ENCODE data around the gene PCMTD2.
"Not testable (repeated sequence)": the region's sequence is repeated elsewhere in the genome, so short reads cannot be mapped to it uniquely, and the experiment has no call there.

Gene PCMTD2

DNA sequence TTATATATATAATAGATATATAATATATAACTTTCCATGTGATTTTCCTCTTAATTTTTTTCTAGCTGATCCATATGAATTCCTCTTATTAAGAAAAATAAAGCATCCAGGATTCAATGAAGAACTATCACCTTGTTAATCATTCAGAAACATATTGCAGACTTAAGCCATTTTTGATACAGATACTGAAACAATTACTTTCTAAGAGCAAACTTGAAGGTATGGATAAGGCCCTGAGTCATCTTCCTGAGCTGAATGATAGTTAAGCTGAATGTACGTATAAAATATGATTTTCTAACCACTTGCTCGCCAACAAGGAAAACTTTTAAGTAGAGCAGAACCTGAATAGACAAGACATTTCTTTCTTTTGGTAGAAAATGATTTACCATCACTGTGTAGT, 47.5 kb downstream of the PCMTD2 start:
- not testable (repeated sequence) for DNase-seq

DNA sequence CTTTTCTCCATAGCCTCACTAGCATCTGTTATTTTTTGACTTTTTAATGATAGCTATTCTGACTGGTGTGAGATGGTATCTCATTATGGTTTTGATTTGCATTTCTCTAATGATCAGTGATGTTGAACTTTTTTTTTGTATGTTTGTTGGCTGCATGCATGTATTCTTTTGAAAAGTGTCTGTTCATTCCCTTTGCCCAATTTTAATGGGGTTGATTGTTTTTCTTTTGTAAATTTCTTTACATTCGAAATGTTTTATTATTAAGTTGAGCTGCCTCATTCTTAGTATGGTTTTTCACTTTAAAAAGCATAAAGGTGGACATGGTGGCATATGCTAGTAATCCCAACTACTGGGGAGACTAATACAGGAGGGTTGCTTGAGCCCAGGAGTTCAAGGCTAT, 58.2 kb downstream of the PCMTD2 start:
- DNase-seq: not testable (repeated sequence)

DNA sequence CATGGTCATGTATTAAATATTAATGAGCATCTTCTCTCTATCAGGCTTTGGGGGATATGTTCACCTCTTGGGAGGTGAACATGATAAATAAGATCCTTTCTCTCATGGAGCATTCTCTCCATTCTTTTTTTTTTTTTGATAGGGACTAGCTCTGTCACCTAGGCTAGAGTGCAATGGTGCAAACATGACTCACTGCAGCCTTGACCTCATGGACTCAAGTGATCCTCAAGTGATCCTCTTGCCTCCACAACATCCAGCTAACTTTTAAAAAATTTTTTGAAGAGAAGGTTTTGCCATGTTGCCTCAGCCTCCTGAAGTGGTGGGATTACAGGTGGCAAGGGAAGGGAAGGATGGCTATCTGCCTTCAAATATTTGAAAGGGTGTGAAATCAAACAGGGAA, 59.8 kb downstream of the PCMTD2 start:
- not testable (repeated sequence) for DNase-seq

DNA sequence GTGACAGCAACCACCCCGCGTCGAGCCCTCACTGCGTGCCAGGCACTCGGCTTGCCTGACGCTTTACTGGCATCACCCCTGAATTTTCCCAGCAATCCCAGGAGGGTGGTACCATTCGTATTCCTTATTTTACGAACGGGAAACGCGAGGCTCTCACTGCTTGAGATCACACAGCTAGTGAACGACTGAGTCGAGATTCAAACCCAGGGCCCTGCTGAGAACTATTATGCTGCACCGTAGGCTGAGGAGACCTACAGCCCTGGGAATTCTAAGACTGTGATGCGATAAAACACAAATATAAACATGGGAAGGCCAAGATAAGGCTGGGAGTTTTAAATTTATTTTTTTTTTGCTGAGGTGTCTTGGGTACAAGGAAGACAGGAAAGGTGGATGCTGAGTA, 60.3 kb downstream of the PCMTD2 start:
- DNase-seq: not testable (repeated sequence)

DNA sequence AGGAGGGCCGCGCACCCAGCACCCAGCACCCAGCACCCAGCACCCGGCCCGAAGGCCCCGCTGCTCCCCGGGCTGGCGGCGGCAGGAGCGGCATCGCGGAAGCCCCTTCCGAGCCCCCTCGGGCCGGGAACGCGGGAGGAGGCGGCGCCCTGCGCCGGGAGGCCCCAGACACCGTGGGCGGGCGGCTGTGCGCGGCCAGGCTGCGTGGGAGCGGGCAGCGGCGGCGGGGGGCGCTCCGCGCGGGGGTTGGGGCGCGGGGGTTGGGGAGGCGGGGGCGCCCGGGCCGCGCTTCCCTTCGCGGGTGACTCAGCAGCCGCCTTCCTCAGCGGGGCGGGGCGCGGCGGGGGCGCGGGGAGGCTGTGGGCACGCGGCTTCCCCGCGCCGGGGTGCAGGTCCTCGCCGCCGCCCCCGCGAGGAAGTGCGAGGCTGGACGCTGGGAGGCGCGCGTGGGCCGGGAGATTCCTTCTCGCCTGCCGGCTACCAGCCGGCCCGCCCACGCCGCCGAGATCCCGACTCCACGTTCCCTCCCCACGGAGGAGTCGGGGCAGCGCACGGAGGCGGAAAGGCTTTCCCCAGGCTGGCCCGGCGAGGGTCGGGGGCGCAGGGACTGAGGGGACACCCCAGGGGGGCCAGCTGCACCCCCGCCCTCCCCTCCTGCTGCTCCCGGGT, 61.0 kb downstream of the PCMTD2 start:
- DNase-seq: not testable (repeated sequence)

DNA sequence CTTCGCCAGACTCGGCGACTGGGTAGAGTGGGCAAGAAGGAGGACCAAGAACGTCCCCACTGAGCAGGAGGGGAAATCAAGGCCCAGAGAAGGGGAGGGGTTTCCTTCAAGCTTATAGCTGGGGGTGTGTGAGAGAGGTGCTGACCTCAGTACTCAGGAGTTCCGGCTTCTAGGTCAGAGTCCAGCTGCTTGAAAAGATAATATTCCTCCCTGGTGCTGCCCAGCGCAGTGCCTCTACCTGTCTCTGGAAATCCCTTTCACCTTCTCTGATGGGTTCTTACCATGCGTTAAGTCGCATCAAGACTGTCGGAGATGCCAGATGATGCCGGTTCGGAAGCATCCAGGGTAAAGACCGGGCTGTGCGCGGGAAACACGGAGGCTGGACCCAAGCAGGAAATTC, 61.8 kb downstream of the PCMTD2 start:
- not testable (repeated sequence) for DNase-seq

DNA sequence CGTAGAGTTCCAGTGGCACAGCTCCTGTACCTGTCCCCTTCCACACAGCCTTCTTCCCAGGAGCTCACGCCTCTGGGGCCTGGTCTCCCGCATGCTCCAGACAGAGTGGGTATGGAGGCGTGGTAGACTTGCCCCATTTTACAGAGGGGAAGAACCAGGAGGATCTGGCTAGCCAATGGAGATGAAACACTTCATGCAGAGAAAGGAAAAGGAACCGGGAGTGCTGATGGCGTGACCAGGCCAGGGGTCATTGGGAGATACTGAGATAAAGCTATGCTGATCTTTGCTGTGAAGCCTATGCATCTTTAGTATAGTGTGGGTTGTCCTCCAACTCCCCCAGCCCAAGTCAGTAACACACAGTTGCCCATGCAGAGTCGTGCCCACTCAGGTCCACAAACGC, 62.5 kb downstream of the PCMTD2 start:
- not testable (repeated sequence) for DNase-seq

DNA sequence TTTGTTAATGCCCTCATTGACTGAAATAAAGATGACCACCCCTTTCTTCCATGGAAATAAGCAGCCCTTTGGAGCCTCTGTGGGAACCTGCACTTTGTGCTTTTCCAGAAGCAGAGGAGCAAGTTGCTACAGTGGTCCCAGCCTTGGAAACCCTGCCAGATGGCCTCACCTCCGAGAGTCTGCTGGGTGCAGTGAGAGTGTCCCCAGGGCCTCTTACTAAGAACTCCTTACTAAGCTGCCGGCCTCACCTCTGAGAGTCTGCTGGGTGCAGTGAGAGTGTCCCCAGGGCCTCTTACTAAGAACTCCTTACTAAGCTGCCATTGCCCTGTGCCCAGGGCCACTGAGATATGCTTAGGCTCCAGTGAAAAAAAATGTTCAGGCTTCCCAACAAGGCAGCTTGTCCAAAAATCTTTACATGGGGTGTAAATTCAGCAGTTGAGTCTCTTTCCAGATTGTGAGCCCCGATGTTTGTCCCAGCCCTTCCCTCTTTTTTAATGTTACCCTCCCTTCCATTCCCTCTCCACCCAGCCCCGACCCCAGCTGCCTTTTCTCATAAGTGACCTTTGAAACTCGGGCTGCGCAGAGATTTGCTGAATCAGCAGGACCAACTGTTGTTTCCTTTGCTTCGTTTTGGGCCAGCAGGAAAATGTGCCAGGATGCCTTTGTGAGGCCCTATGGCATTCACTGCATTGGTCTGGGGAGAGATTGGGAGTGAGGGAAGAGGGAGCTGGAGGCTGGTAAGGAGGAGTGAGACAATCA, 66.7 kb downstream of the PCMTD2 start:
- DNase-seq: not testable (repeated sequence)

Data from T-helper 2 cell (primary cell).